Urinary bladder (tissue), 4 donors: Measurements from ENCODE around the gene IMMP2L. TPM values are rescaled to one million over a fixed set of nuclear protein-coding genes. Genes with fewer than 3 reads are reported as not detected.

Experiments
- DNase-seq: peaks from one replicate; pipeline ENCODE4 v3.0.0-alpha.2; 2015; ENCODE audit errors: extremely low spot score
- H3K27ac ChIP-seq: one replicate; pipeline ENCODE4 v1.5.1; 2013; ENCODE audit warnings: low read depth, mild to moderate bottlenecking, moderate library complexity
- H3K36me3 ChIP-seq: one replicate; pipeline ENCODE4 v1.6.1; 2013; ENCODE audit warnings: mild to moderate bottlenecking, moderate library complexity; ENCODE audit not compliant: insufficient read depth
- H3K4me1 ChIP-seq: one replicate; pipeline ENCODE4 v1.6.1; 2013; ENCODE audit warnings: mild to moderate bottlenecking, moderate library complexity; ENCODE audit not compliant: insufficient read depth
- H3K4me3 ChIP-seq: one replicate; pipeline ENCODE4 v1.5.1; 2013; ENCODE audit warnings: low read depth, low read length
- WGBS: extraction: QIAGEN DNeasy Blood & Tissue Kit; methylation state at CpG from one replicate; pipeline ENCODE4 v1.1.7; 2013; 5-methylcytosine and 5-hydroxymethylcytosine counted together
- polyA plus RNA-seq: library from polyadenylated mRNA; stranded (reverse); fragments of 200-250 nt; gene quantifications from one replicate; pipeline ENCODE4 v1.2.3, GENCODE V29; 2013
- total RNA-seq: library from RNA; depleted of rRNA; stranded (reverse); fragments of >200 nt; gene quantifications from one replicate; pipeline ENCODE4 v1.2.3, GENCODE V29; 2014
- donor health status: healthy with polysubstance abuse.
- donor health status: healthy.

The IMMP2L gene
- total and polyA plus RNA-seq, 2 donors: 22.4 to 26.2 TPM

DNA sequence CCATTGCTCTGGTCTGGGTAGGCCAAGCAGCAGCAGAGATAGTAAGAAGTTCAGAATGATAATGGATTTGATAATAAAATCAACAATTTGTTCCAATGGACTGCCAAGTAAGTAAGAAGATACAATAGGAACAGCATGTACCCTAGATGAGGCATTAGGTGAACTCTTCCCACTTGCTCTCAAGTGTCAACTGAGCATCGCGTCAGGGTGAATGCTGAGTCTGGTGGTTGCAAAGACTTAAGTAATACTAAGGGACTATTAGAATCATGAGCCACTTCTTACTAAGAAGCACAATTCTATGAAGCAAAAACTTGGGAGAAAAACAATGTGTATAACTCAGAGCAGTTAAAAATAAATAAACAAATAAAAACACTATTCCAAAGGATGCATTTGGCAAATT is 416.8 kb downstream of the IMMP2L start:
- DNase-seq: no peak
- H3K4me3 ChIP-seq: no peak overlapping the region
- 99% methylated on average over 2 of the region's 2 CpGs for WGBS
- H3K36me3 ChIP-seq: no peaks in the 10 kb centered on the region
- H3K27ac ChIP-seq: no peak overlapping the region
- H3K4me1 ChIP-seq: no peaks in the 10 kb centered on the region

DNA sequence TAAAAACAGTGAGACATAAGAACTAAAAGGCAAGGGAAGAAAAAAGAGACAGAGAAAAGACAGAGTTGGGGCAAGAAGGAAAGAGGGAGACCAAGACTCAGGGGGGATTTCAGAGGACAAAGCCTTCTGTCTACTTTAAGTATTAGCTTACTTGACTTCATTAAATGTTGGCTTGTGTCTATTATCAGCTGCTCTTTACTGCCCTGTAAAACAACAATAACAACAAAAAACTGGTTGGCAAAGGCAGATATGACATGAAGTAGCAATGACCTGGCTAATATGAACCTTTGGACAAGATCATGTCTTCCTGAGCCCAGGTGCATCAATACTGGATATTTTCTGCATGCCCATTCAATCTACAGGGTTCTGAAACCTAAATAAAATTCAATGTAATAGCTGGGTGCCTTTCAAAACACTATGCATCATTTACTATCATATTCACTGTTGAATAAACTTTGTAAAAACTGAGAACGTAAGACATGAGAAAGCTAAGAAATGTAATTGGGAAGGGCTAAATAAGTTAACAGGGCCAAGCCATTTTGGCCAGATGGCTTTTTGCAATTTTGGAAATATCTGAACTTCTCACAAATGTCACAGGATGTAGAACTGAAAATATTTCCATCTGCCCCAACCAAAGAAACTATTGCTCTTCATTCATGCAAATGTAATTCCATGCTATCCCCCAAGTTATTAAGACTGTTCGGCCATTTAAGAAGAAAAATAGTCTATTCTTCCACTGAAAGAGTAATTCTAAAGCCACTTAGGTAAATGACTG is 422.0 kb downstream of the IMMP2L start:
- H3K27ac ChIP-seq: no peak overlapping the region
- 86% methylated on average over 2 of the region's 2 CpGs for WGBS
- no peak for DNase-seq
- no peaks in the 10 kb centered on the region for H3K4me1 ChIP-seq
- no peaks in the 10 kb centered on the region for H3K36me3 ChIP-seq
- H3K4me3 ChIP-seq: no peak overlapping the region

DNA sequence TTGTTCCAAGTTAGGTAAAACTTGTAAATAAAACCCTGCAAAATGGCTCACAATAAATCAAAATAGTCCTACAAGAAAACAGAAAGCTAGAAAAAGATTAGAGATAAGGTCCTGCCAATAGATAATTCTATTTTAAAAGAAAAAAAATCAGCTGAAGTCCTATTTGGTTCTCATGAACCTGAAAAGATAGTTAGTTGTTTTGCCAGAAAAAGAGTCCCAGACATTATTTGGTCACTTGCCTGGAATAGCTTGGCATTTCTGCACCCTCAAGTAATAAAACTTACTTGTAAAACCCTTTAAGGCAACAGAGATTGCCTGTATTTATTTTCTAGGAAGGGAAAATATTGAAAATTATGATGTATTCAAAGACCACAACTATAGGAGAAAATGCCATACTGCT is 423.7 kb downstream of the IMMP2L start:
- H3K36me3 ChIP-seq: no peaks in the 10 kb centered on the region
- no peak overlapping the region for H3K4me3 ChIP-seq
- no peak overlapping the region for H3K27ac ChIP-seq

DNA sequence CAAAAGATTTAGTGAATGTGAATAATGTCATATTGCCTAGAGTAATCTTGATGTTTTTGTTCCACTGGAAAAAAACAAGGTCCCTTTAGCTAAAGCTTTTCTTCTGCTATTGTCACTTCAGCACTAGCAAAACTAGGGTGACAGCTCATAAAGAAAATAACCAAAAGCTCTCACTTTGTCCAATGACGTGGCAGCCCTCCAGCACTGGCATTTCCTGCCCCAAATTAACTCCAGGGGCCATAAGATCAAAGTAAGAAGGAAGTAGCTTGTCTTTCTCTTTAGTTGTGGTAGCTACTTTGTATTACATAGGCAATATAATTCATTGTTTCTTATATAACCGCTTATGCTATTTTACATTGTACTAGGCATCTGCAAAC is 424.1 kb downstream of the IMMP2L start:
- no peak overlapping the region for H3K27ac ChIP-seq
- no peaks in the 10 kb centered on the region for H3K4me1 ChIP-seq
- DNase-seq: no peak
- no peaks in the 10 kb centered on the region for H3K36me3 ChIP-seq
- no peak overlapping the region for H3K4me3 ChIP-seq
- WGBS: 28% methylated on average over 2 of the region's 2 CpGs

More for the DNA sequence above, 423.7 kb downstream of the IMMP2L start:
- DNase-seq: no peak
- no peaks in the 10 kb centered on the region for H3K4me1 ChIP-seq

DNA sequence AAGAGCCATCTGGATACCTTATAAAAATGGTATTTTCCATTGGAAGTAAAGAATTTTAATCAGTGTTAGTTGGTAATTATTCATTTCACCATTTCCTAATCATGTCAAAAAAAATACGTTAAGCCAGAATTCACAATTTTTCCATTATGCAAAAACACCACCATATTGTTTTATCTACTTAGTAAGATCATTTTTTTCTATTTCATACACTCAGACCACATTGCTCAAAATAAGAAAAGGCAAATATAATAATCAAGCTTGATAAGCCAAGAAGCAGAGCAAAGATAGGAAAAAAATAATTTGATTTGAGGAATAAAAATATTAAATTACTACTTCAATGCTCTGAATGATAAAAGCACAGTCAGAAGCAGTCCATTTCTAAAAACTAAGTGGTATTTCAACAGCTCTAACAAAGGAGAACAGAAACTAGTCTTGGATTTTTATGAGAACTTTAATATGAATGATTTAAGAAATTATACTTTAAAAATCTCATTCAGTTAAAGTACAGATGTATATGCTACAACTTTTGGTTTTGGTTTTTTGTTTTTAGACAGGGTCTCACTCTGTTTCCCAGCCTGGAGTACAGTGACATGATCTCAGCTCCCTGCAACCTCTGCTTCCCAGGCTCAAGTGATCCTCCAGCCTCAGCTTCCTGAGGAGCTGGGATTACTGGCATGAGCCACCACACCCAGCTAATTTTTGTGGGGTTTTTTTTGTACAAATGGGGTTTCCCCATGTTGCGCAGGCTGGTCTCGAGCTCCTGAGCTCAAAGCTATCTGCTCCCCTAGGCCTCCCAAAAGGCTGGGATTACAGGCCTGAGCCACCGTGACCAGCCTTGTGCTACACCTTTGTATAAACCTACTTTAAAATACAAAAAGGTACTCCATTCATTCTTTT is 424.7 kb downstream of the IMMP2L start:
- Histone ChIP-seq H3K4me3 (no peak overlapping the region), H3K36me3 (no peaks in the 10 kb centered on the region), H3K27ac (no peak overlapping the region), H3K4me1 (no peaks in the 10 kb centered on the region)
- WGBS: 80% methylated on average over 4 of the region's 4 CpGs
- DNase-seq: no peak

DNA sequence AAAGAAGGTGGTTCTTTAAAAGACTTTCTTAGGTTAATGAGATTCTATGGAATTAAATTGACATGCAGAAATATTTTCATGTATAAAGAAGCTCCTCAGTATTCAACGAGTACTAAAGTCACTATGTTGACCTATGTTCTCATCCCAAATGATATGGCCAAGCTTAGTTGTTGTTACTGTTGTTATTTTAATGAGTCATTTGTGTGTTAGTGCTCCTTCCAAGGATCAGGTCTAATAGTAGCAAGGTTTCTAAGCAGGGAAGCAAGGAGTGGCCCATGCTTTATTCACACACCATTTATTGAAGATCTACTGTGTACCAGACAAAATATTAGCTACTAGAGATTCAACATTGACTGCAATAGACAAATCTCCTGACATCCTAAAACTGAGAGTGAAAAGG is 429.5 kb downstream of the IMMP2L start:
- no peak for DNase-seq
- H3K4me3 ChIP-seq: no peak overlapping the region
- H3K36me3 ChIP-seq: no peaks in the 10 kb centered on the region
- H3K4me1 ChIP-seq: no peaks in the 10 kb centered on the region
- H3K27ac ChIP-seq: no peak overlapping the region
- 80% methylated on average over 1 of the region's 1 CpG for WGBS

DNA sequence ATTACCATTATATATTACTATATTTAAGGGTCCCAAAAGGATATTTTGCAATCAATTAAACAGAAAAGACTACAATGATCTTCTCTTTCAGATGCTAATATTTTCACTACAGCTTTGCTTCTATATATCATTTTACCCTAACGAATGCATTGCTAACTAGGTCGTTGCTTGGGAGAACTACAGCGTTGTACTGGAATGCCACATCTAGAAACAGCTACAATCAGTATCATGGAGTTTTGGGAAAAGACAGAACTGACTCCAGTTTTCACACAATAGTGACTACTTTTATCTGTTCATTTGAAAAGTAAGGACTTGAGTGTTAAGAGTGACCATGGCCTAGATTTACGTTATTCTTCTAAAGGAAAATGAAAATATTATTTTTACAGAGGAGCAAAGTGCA is 432.9 kb downstream of the IMMP2L start:
- no peak overlapping the region for H3K27ac ChIP-seq
- DNase-seq: no peak
- no peaks in the 10 kb centered on the region for H3K36me3 ChIP-seq
- H3K4me1 ChIP-seq: no peaks in the 10 kb centered on the region
- no peak overlapping the region for H3K4me3 ChIP-seq
- WGBS: 96% methylated on average over 4 of the region's 4 CpGs

DNA sequence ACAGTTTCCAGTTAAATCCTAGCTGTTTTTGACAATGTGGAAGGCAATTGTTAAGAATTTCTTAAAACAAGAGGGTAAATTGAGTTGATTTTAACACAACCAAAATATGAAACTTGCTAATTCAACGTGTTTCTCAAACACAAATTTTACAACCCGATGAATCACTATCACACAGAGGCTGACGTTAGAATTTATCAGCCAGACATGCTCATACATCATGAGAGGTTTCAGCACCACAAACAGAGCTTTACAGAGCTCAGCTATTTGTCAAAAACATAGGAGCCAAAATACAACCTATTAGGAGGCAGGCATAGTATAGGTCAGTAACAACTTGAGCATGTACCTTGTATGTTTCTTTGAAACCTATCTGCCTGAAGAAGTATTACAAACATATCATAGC is 435.3 kb downstream of the IMMP2L start:
- H3K36me3 ChIP-seq: no peaks in the 10 kb centered on the region
- WGBS: 11% methylated on average over 3 of the region's 3 CpGs
- no peak overlapping the region for H3K4me3 ChIP-seq
- H3K27ac ChIP-seq: no peak overlapping the region
- no peaks in the 10 kb centered on the region for H3K4me1 ChIP-seq
- DNase-seq: no peak

DNA sequence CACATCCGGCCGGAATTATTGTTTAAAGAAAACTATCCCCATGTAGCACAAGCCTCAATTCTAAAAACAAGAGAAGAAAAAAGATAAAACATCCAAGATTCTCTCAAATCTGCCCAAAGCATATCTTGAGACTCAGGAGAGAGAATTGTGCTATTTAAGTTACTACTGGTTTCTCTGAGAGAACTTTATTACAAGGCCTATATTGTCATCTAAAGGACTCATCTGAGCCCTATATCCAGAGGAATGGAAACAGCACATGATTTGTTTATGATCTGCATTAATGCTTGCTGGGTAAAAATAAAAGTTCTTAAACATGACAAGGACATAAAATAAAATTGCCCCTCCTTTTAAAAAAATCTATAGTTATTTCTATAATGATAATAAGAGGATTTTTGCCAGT is 446.3 kb downstream of the IMMP2L start:
- H3K27ac ChIP-seq: no peak overlapping the region
- 93% methylated on average over 2 of the region's 2 CpGs for WGBS
- no peaks in the 10 kb centered on the region for H3K36me3 ChIP-seq
- no peaks in the 10 kb centered on the region for H3K4me1 ChIP-seq
- H3K4me3 ChIP-seq: no peak overlapping the region
- DNase-seq: no peak

DNA sequence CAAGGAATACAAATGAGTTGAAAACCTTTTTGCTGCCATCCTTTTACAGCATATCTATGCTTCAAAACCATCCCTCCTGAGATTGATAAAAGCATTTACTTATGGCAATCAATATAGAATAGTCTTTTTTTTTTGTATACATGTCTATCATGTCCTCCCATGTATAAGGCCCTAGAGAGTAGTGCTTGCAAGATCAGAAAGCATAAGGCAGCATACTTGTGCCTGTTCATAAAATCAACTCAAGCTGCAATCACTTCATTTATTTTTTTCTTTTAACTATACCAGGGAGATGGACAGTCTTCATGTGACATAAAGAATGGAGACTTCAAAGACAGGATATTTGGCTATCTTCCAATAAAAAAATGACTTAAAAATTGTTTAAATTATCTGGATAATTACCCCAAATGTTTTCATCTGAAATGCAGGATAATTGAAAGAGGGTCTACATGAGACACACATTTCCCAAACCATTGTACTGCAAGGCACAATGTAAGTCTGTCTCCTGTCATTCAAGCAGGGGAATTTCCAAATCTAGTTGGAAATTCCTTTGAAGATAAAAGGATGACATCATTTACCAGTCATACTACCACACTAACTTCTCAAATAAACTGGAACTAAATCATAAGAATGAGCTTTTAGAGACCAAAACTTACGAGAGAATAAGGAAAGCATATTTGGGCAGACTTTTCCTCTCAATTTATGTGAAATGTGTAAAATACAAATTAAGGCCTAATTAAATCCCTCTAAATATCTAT is 448.9 kb downstream of the IMMP2L start:
- H3K4me1 ChIP-seq: no peaks in the 10 kb centered on the region
- no peaks in the 10 kb centered on the region for H3K36me3 ChIP-seq
- no peak overlapping the region for H3K4me3 ChIP-seq
- H3K27ac ChIP-seq: no peak overlapping the region
- 62% methylated on average over 1 of the region's 1 CpG for WGBS
- no peak for DNase-seq

DNA sequence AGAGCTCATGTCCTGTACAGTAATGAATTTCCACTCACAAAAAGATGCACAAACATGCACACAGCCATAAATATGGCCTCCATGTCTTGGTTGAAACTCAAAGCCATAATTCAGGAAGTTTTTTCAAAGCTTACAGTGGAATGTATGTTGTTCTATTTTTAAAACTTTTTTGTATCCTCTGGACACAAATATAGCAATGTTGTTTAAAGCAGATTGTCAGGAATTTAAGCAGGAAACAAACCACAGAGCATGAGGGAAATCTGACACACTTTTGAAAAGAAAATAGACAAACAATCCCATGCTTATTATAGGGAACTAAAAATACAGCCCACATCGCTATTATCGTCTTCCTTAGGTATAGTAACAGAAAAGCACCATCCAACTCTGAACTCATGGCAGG is 449.9 kb downstream of the IMMP2L start:
- Histone ChIP-seq H3K36me3 (no peaks in the 10 kb centered on the region), H3K4me1 (no peaks in the 10 kb centered on the region), H3K4me3 (no peak overlapping the region), H3K27ac (no peak overlapping the region)
- no peak for DNase-seq
- 48% methylated on average over 2 of the region's 2 CpGs for WGBS

DNA sequence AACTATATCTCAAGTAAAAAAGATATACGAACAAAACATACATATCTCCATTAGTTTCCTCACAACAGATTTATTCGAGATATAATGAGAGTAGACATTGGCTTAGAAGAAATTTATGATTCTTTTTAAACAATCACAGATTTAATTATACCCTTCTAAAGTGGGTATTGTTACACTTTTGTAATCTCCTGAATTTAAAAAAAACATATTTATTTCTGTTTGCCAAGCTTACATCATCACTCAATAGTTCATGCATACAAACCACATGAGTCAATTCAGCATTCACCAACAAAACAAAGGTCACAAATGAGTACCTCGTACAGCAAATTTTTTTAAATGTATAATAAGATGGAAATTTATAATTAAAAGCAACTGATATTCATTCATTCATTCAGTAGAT is 453.8 kb downstream of the IMMP2L start:
- Histone ChIP-seq H3K27ac (no peak overlapping the region), H3K4me3 (no peak overlapping the region), H3K4me1 (no peaks in the 10 kb centered on the region), H3K36me3 (no peaks in the 10 kb centered on the region)
- WGBS: 74% methylated on average over 3 of the region's 3 CpGs
- no peak for DNase-seq

DNA sequence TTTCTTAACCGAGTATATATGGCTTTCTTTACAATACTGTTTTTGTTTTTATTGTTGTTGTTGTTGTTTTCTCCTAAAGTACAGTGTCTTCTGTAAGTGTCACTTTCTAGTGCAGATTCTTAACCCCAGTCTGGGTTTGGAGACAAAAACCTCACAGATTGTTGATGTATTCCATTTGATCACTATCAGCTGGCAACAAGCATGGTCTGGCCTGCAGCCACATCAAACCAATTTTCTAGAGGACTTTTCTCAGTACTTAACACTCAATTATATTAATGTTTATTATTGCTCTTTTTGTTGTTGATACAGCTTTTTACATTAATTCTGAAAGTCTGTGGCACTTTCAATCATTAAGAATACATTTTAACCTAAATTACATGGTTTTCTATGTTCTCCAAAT is 454.3 kb downstream of the IMMP2L start:
- H3K4me3 ChIP-seq: no peak overlapping the region
- WGBS: 61% methylated on average over 1 of the region's 1 CpG

More for the DNA sequence above, 454.3 kb downstream of the IMMP2L start:
- Histone ChIP-seq H3K27ac (no peak overlapping the region), H3K36me3 (no peaks in the 10 kb centered on the region), H3K4me1 (no peaks in the 10 kb centered on the region)
- DNase-seq: no peak
